GM21367 (cell line): ENCODE data around the gene ABLIM1.
A peak's percentile ranks its signal among the peaks of the same experiment; 100 is the strongest.

Experiments used
- ATAC-seq: cut with Tn5 transposase; IDR thresholded peaks from one replicate; pipeline ENCODE4 v1.9.1; 2021; ENCODE audit not compliant: unreplicated experiment

ABLIM1 gene

GRCh38 chr10:114427124-114427852, 230.8 kb downstream of the ABLIM1 start:
- no peak for ATAC-seq

- ATAC-seq: no peak
Observed at GRCh38 chr10:114426476-114426875, 231.6 kb downstream of the ABLIM1 start.

GRCh38 chr10:114420811-114421485, 237.1 kb downstream of the ABLIM1 start:
- peak; percentile 73 for ATAC-seq

- no peak for ATAC-seq
Observed at GRCh38 chr10:114418109-114418508, 240.0 kb downstream of the ABLIM1 start.

GRCh38 chr10:114412907-114413797, 244.9 kb downstream of the ABLIM1 start:
- ATAC-seq: no peak

GRCh38 chr10:114408968-114409444, 249.1 kb downstream of the ABLIM1 start:
- ATAC-seq: no peak

- no peak for ATAC-seq
Observed at GRCh38 chr10:114408112-114408967, 249.7 kb downstream of the ABLIM1 start.

- ATAC-seq: no peak
Observed at GRCh38 chr10:114406455-114406854, 251.6 kb downstream of the ABLIM1 start.

- ATAC-seq: no peak
Observed at GRCh38 chr10:114405011-114405350, 253.1 kb downstream of the ABLIM1 start.

- ATAC-seq: no peak
Observed at GRCh38 chr10:114404171-114405010, 253.7 kb downstream of the ABLIM1 start, which contains the start of gene AFAP1L2. TSS of gene AFAP1L2 (minus strand) at chr10:114404502. CDS start at chr10:114404455, 47 bp downstream.

GRCh38 chr10:114403541-114404161, 254.4 kb downstream of the ABLIM1 start:
- no peak for ATAC-seq

GRCh38 chr10:114402871-114403540, 255.1 kb downstream of the ABLIM1 start:
- ATAC-seq: no peak

GRCh38 chr10:114402233-114402632, 255.8 kb downstream of the ABLIM1 start:
- ATAC-seq: no peak

GRCh38 chr10:114401195-114401791, 256.8 kb downstream of the ABLIM1 start:
- ATAC-seq: no peak

- ATAC-seq: no peak
Observed at GRCh38 chr10:114400091-114400490, 258.0 kb downstream of the ABLIM1 start.

- ATAC-seq: no peak
Observed at GRCh38 chr10:114399576-114399975, 258.5 kb downstream of the ABLIM1 start.

- no peak for ATAC-seq
Observed at GRCh38 chr10:114398587-114399331, 259.3 kb downstream of the ABLIM1 start.
